COR-L47 (cell line): ENCODE results near the gene UBAP1L.
"Not testable (repeated sequence)": the region's sequence is repeated elsewhere in the genome, so short reads cannot be mapped to it uniquely, and the experiment has no call there.

Source experiments
- DNase-seq: peaks from one replicate; lab custom pipeline; 2025; lab: John Stamatoyannopoulos, UW

UBAP1L gene

GRCh38 chr15:65099801-65100200, 15.2 kb downstream of the UBAP1L start:
- DNase-seq = not testable (repeated sequence)

DNA sequence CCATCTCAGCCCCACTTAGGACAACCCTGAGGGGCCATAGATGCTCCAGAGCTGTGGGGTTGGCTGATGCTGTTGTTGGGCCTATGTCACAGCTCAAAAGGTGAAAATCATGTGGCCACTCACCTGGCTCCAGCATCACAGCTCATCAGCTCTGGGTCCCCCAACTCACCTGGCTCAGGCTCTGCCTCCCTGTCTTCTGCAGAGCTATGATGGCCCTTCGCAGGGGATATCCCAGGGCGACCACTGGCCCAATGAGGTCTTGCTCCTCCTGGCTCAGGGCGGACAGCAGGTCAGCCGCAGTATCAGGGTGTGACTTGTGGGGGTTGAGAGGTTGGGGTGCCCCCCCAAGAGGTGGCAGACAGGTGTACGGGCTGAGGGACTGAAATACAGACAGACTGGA, 15.7 kb downstream of the UBAP1L start:
- DNase-seq = no peak

GRCh38 chr15:65097651-65098263, 17.2 kb downstream of the UBAP1L start:
- no peak for DNase-seq

GRCh38 chr15:65096481-65097385, 18.3 kb downstream of the UBAP1L start:
- no peak for DNase-seq

- no peak for DNase-seq
Observed at GRCh38 chr15:65095747-65096104, 19.3 kb downstream of the UBAP1L start.

- DNase-seq = no peak
Observed at GRCh38 chr15:65095011-65095746, 19.8 kb downstream of the UBAP1L start.

DNA sequence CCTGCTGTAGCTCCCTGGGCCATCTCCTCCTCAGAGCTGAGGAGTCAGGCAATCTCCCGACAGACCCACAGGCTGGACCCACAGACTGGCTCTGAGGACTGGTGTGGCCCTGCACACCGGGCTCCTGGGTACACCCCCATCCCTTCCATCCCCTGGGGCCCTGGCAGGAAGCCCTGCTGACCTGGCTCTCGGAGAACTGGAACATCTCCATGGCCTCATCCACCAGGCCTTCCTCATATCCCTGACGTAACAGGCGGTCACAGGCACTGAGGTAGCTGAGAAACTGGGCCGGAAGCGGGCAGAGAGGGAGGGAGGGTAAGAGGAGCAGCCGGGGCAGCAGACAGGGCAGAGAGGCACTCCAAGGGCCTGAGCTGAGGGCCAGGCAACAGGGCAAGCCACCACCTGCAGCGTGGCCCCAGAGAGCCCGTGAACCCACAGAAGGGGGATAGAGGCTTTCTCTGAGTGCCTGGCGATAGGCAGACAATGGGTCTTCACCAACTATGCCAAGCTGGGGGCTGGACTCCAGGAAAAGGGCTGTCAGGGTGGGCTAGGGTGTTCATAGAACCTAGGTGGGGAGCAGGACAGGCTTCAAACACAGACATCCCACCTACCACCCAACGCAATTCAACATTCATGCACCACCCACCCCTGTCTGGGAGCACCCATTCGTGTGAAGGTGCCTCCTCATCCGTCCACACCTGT, 20.6 kb downstream of the UBAP1L start:
- no peak for DNase-seq

DNA sequence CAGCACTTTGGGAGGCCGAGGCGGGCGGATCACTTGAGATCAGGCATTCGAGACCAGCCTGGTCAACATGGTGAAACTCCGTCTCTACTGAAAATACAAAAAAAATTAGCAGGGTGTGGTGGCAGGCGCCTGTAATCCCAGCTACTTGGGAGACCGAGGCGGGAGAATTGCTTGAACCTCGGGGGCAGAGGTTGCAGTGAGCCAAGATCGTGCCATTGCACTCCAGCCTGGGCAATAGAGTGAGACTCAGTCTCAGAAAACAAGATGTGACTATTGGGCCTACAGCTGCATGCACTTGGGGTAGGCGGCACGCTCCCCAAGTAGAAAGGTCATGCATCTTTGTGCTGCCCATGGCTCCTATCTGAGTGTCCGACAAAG, 21.2 kb downstream of the UBAP1L start:
- not testable (repeated sequence) for DNase-seq

GRCh38 chr15:65092911-65093792, 21.8 kb downstream of the UBAP1L start:
- no peak for DNase-seq

DNA sequence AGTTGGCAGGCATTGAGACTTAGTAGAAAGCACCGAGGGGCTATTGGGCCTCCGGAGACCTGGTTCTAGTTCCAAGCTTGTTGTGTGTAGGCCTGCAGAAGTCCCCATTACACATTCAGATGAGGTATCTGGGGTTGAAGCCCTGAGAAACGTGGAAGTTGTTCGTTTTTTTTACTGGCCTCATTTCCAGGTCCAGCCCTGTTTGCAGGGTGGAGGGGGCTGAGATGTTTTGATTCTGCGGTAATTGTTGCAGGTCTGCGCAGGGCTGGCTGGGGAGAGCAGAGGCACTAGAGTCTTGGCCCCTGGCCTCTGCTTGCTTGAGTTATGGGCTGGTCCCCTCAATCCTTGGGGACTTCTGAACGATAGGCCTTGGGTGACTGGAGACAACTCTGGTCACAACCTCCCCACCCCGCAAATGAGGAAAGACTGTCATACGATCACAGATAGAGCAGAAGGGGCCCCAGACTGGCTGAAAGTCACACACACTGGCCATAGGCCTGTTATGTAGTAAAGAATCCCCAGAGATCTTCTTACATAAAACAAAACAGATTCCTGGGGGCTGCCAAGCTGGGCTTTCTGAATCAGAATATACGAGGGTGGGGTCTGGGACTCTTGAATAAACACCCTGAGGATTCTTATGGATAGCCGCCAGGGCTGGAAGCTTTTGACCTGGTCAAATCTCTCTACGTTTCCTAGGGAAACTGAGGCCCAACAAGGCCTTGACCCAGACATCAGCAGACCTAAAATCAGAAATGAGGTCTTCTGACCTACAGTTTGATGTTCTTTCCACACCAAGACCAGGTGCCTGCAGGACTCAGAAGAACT, 22.8 kb downstream of the UBAP1L start:
- no peak for DNase-seq

- DNase-seq = no peak
Observed at GRCh38 chr15:65089206-65089824, 25.7 kb downstream of the UBAP1L start.

DNA sequence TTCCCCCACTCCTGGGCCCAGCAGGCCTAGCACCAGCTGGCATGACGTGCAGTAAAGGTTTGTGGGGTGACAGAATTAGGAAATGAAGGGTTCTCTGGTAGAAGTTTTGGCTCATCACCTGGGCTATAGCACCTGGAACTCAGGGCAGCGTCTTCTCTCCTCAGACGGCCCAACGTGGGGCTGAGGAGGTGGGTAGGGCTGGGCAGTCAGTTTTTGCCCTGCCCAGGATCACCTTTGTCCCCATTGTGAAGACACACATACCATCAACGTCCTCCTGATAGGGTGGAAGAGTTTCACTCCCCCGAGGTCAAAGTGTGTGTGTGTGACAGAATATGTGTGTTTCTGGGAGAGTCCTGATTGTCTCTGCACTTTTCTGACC, 26.4 kb downstream of the UBAP1L start:
- DNase-seq = no peak

GRCh38 chr15:65087873-65088642, 26.9 kb downstream of the UBAP1L start:
- no peak for DNase-seq

DNA sequence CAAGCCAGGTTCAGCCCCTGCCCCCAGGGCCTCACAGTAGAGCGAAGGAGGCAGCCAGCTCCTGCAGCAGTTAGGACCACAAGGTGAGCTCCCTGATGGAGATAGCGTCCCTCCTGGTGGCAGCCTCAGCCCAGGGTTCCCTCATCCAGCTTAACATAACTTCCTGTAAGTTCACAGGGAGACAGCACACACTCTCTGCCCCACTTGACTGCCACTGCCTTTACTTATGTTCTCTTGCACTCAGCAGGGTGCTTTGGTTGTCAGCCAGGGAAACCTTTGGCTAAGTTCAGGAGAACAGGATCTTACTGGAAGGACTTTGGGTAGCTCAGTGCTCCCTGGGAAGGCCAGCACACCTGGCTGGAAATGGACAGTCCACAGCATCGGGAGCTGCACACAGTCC, 27.6 kb downstream of the UBAP1L start:
- DNase-seq = no peak

DNA sequence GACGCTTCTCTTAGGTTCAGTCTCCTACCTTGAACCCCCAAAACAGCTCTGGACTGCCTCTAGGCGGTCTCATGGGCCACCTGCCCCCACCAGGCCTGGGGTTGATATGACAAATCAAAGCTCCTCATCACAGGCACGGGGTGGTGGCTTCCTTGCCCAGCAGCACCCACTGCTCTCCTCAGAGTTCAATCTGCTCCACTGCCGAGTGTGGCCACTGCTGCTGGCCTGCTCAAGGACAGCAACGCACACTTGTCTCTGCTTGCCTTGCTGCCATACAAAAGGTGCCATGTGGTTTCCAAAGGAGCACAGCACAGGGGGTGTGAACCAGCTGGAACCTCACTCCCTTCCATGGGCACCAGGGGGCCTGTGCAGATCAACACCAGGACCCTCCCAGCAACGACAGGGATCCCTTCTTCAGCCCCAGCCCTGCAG, 28.3 kb downstream of the UBAP1L start:
- DNase-seq = no peak

GRCh38 chr15:65085990-65086679, 28.9 kb downstream of the UBAP1L start:
- DNase-seq = peak; percentile 46

- DNase-seq = no peak
Observed at GRCh38 chr15:65085207-65085753, 29.7 kb downstream of the UBAP1L start.

DNA sequence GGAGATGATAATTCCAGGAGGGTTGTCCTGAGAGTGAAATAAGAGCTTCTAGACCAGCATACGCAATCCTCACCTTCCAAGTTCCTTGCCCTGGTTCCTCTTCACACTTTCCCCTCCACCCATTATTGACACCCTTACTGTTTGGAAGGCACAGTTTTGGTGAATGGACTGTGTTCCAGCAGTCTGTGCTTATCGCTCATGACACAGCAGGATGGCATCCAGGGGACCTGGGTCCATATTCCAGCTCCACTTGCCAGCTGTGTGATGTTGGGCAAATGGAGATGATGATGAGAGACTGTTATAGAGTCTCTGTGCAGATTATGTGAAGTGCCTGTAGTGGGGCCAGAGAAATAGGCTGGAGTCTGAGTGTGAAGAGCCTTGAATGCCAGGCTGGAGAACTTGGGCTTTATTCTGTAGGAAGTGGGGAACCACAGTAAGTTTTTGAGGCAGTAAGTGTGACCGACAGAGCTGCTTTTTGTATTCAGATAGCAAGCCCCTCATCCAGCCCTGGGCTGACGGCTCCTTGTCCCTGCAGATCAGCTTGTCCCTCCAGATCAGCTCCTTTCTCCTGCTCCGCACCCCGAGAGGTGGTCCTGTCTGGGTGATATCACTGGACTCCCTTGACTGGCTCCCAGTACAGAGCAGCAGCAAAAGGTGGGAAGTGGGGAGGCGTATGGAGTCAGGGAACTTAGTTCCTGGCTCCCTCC, 30.3 kb downstream of the UBAP1L start:
- no peak for DNase-seq
